MM.1S (cell line): ENCODE data around the gene MOB1A.

Source experiments
- DNase-seq: peaks from one replicate; pipeline ENCODE4 v3.0.0-alpha.2; 2015
- H2AFZ ChIP-seq: fragments of 300-600 bp; sonication (generic); 2 replicates; pipeline ENCODE4 v1.6.0; 2016; ENCODE audit warnings: antibody characterized with exemption, low read length
- H3F3A ChIP-seq: fragments of 300-600 bp; sonication (generic); 2 replicates; pipeline ENCODE4 v1.6.1; 2016; ENCODE audit warnings: mild to moderate bottlenecking, antibody characterized with exemption, low read length, moderate library complexity, mixed read lengths; ENCODE audit not compliant: insufficient read depth
- H3K27ac ChIP-seq: fragments of 300-600 bp; sonication (generic); 2 replicates; pipeline ENCODE4 v1.5.1; 2016; ENCODE audit warnings: mild to moderate bottlenecking, low read length
- H3K27me3 ChIP-seq: fragments of 300-600 bp; sonication (generic); replicated peaks from 2 replicates; pipeline ENCODE4 v1.6.0; 2016; ENCODE audit warnings: low read length; ENCODE audit not compliant: insufficient read depth
- H3K36me3 ChIP-seq: fragments of 300-600 bp; sonication (generic); replicated peaks from 2 replicates; pipeline ENCODE4 v1.6.1; 2016; ENCODE audit warnings: mild to moderate bottlenecking, low read length, mixed read lengths; ENCODE audit not compliant: insufficient read depth
- H3K4me1 ChIP-seq: fragments of 300-600 bp; sonication (generic); 2 replicates; pipeline ENCODE4 v1.6.1; 2016; ENCODE audit warnings: low read length, mixed read lengths
- H3K4me2 ChIP-seq: fragments of 300-600 bp; sonication (generic); 2 replicates; pipeline ENCODE4 v1.6.0; 2016; ENCODE audit warnings: low read depth, low read length
- H3K4me3 ChIP-seq: fragments of 300-600 bp; sonication (generic); 2 replicates; pipeline ENCODE4 v1.5.1; 2016; ENCODE audit warnings: low read length, mixed read lengths
- H3K79me2 ChIP-seq: fragments of 300-600 bp; sonication (generic); 2 replicates; pipeline ENCODE4 v1.6.1; 2016; ENCODE audit warnings: mixed run types, low read length, mixed read lengths
- H3K9ac ChIP-seq: fragments of 300-600 bp; sonication (generic); 2 replicates; pipeline ENCODE4 v1.6.1; 2016; ENCODE audit warnings: low read length, mixed read lengths
- H3K9me2 ChIP-seq: fragments of 300-600 bp; sonication (generic); replicated peaks from 2 replicates; pipeline ENCODE4 v1.6.1; 2016; ENCODE audit warnings: mild to moderate bottlenecking, low read length, mixed read lengths; ENCODE audit not compliant: insufficient read depth
- H3K9me3 ChIP-seq: fragments of 300-600 bp; sonication (generic); replicated peaks from 2 replicates; pipeline ENCODE4 v1.6.1; 2016; ENCODE audit warnings: mild to moderate bottlenecking, low read length, mixed read lengths; ENCODE audit not compliant: insufficient read depth
- H4K20me1 ChIP-seq: fragments of 300-600 bp; sonication (generic); 2 replicates; pipeline ENCODE4 v1.6.1; 2016; ENCODE audit warnings: mild to moderate bottlenecking, low read length, moderate library complexity, mixed read lengths; ENCODE audit not compliant: insufficient read depth
- CTCF ChIP-seq: fragments of 300-600 bp; sonication (generic); IDR thresholded peaks from 2 replicates; pipeline ENCODE4 v1.5.1; 2016; ENCODE audit warnings: antibody characterized with exemption, low read length, mixed read lengths
- EZH2 ChIP-seq: fragments of 300-600 bp; sonication (generic); optimal IDR thresholded peaks from 2 replicates; pipeline ENCODE3; 2017; ENCODE audit warnings: low read depth, mild to moderate bottlenecking, antibody characterized with exemption, low read length, mixed read lengths
- EZH2phosphoT487 ChIP-seq: fragments of 300-600 bp; sonication (generic); IDR thresholded peaks from 2 replicates; pipeline ENCODE4 v1.6.1; 2018; ENCODE audit warnings: antibody characterized with exemption, low read length

MOB1A gene

GRCh38 chr2:74105413-74105812 lies 73.3 kb downstream of the MOB1A start:
- no peaks in the 10 kb centered on the region for H3K79me2 ChIP-seq
- no peak overlapping the region for H3K4me3 ChIP-seq
- H3K36me3 ChIP-seq, result 0 out of 2 replicates have a peak, but pooled peaks cover 2% of the 10 kb centered on the region
- peaks cover 5% of the 10 kb centered on the region; the same call in 1 of the 2 replicates for H3K4me1 ChIP-seq
- H4K20me1 ChIP-seq, result no peaks in the 10 kb centered on the region
- H3K27me3 ChIP-seq, result no peaks in the 10 kb centered on the region
- H3K9ac ChIP-seq, result no peak overlapping the region
- no peaks in the 10 kb centered on the region for H3K9me3 ChIP-seq
- no peak overlapping the region for H3K27ac ChIP-seq
- H2AFZ ChIP-seq, result no peak overlapping the region
- H3K4me2 ChIP-seq, result no peak overlapping the region
- no peaks in the 10 kb centered on the region for H3F3A ChIP-seq
- DNase-seq, result no peak
- H3K9me2 ChIP-seq, result no peaks in the 10 kb centered on the region
- TF ChIP-seq CTCF (no peak), EZH2phosphoT487 (no peak)

DNA sequence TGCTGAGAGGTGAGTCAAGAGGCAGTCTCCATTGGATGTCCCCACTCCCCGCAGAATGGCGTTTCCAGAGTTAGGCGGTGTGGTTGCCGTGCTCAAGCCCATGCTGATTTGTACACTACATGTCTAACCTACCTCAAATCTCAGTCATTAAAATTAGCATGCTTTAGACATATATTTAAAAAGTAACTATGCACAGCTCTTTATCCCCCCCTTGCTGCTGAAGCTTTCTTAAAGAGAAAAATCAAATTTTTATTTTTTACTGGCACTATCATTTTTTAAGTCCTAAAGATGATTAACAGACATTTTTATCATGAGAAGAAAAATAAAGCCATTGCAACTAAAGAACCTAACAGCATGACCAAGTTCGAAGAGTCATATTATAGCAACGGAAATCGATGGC lies 73.8 kb downstream of the MOB1A start:
- TF ChIP-seq CTCF (no peak), EZH2phosphoT487 (no peak), EZH2 (no peak)
- no peak overlapping the region for H2AFZ ChIP-seq
- no peaks in the 10 kb centered on the region for H3K27me3 ChIP-seq
- H3K9me3 ChIP-seq, result no peaks in the 10 kb centered on the region
- no peak overlapping the region for H3K4me3 ChIP-seq
- H3K27ac ChIP-seq, result no peak overlapping the region
- no peaks in the 10 kb centered on the region for H4K20me1 ChIP-seq
- H3K36me3 ChIP-seq, result 0 out of 2 replicates have a peak, but pooled peaks cover 2% of the 10 kb centered on the region
- peaks cover 5% of the 10 kb centered on the region; the same call in 1 of the 2 replicates for H3K4me1 ChIP-seq
- no peaks in the 10 kb centered on the region for H3K9me2 ChIP-seq
- no peak overlapping the region for H3K4me2 ChIP-seq
- no peaks in the 10 kb centered on the region for H3K79me2 ChIP-seq
- DNase-seq, result no peak
- no peak overlapping the region for H3K9ac ChIP-seq
- H3F3A ChIP-seq, result no peaks in the 10 kb centered on the region

DNA sequence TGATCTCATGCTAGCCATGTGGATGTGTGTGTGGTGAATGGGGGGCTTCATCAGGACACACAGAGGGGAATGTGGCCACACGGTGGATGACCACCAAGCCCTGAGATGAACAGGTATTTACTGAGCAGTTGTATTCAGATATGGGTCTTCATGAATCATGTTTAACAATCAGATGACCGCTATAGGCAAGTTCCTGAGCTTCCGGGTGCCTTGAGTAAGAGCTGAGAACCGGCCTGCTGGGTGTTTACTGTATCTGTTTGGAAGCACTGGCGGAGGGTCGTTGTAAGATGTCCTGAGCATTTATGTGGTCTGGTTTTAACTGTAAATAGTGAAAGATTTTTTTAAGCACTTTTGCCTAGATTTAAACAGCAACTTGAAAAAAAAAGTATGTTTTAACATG lies 74.9 kb downstream of the MOB1A start:
- Histone ChIP-seq H3K4me1 (peaks cover 1% of the 10 kb centered on the region; the same call in 1 of the 2 replicates), H3F3A (no peaks in the 10 kb centered on the region), H3K27ac (no peak overlapping the region), H2AFZ (no peak overlapping the region), H3K4me2 (no peak overlapping the region), H3K4me3 (no peak overlapping the region), H3K27me3 (no peaks in the 10 kb centered on the region), H3K9ac (no peak overlapping the region), H3K9me3 (no peaks in the 10 kb centered on the region), H3K36me3 (0 out of 2 replicates have a peak, but pooled peaks cover 2% of the 10 kb centered on the region), H4K20me1 (no peaks in the 10 kb centered on the region), H3K79me2 (no peaks in the 10 kb centered on the region), H3K9me2 (no peaks in the 10 kb centered on the region)
- no peak for TF ChIP-seq CTCF
- TF ChIP-seq EZH2phosphoT487, result no peak
- no peak for TF ChIP-seq EZH2
- no peak for DNase-seq
